ENCODE results near the gene TANC1. TPM values are rescaled to one million over a fixed set of nuclear protein-coding genes. Genes with fewer than 3 reads are reported as not detected.

The TANC1 gene
- total RNA-seq, 1 donor from 2014 or later, result not detected

GRCh38 chr2:159053161-159054031 lies 85.0 kb downstream of the TANC1 start:
- POLR2A ChIA-PET, result no interaction called here
- Mint-ChIP-seq H3K36me3 (ENCODE audit: low read depth) (no peaks in the 10 kb centered on the region), H3K27ac (no peak overlapping the region), H3K27me3 (no peaks in the 10 kb centered on the region), H3K9me3 (no peaks in the 10 kb centered on the region), H3K4me3 (no peak overlapping the region), H3K4me1 (no peaks in the 10 kb centered on the region)
- no peak for ATAC-seq (ENCODE audit: low read depth)
- CTCF ChIA-PET, result no interaction called here
- TF ChIP-seq, protein P1, sequence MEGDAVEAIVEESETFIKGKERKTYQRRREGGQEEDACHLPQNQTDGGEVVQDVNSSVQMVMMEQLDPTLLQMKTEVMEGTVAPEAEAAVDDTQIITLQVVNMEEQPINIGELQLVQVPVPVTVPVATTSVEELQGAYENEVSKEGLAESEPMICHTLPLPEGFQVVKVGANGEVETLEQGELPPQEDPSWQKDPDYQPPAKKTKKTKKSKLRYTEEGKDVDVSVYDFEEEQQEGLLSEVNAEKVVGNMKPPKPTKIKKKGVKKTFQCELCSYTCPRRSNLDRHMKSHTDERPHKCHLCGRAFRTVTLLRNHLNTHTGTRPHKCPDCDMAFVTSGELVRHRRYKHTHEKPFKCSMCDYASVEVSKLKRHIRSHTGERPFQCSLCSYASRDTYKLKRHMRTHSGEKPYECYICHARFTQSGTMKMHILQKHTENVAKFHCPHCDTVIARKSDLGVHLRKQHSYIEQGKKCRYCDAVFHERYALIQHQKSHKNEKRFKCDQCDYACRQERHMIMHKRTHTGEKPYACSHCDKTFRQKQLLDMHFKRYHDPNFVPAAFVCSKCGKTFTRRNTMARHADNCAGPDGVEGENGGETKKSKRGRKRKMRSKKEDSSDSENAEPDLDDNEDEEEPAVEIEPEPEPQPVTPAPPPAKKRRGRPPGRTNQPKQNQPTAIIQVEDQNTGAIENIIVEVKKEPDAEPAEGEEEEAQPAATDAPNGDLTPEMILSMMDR (IDR thresholded peaks at IDR 0.05), result no peak
- no peak for DNase-seq
- intact Hi-C loops (cut with micrococcal nuclease), result no loop called here

GRCh38 chr2:159054032-159054334 lies 85.5 kb downstream of the TANC1 start:
- H3K4me3 Mint-ChIP-seq, result no peak overlapping the region
- no peaks in the 10 kb centered on the region for H3K9me3 Mint-ChIP-seq
- no peak overlapping the region for H3K27ac Mint-ChIP-seq
- ATAC-seq (ENCODE audit: low read depth), result no peak
- no peak for DNase-seq
- POLR2A ChIA-PET, result no interaction called here
- H3K36me3 Mint-ChIP-seq (ENCODE audit: low read depth), result no peaks in the 10 kb centered on the region
- CTCF ChIA-PET, result no interaction called here
- H3K27me3 Mint-ChIP-seq, result no peaks in the 10 kb centered on the region
- intact Hi-C loops (cut with micrococcal nuclease), result no loop called here
- TF ChIP-seq, protein P1 (IDR thresholded peaks at IDR 0.05), result no peak
- H3K4me1 Mint-ChIP-seq, result no peaks in the 10 kb centered on the region

GRCh38 chr2:159054985-159055384 lies 86.5 kb downstream of the TANC1 start:
- ATAC-seq (ENCODE audit: low read depth), result no peak
- H3K36me3 Mint-ChIP-seq (ENCODE audit: low read depth), result no peaks in the 10 kb centered on the region

DNA sequence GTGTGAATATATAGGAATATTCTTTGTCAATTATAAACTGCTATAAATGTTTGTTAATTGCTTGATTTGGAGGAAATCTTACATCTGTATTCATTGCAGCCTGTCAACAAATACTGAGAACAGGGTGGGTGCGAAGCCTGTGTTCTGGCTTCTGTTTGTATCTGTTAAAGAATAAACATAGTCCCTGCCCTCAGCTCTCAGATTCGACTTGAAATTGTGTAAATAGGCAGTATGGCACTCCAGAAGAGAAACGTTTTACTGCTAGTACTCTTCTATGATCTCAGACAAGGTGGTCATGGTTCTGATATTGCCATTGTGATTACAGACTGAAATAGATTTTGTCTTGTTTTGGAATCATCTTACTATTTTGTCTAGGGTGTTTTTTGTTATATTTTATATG lies 92.1 kb downstream of the TANC1 start:
- POLR2A ChIA-PET, result no interaction called here
- Mint-ChIP-seq H3K4me3 (no peak overlapping the region), H3K27ac (no peak overlapping the region), H3K4me1 (no peaks in the 10 kb centered on the region), H3K9me3 (no peaks in the 10 kb centered on the region), H3K36me3 (ENCODE audit: low read depth) (no peaks in the 10 kb centered on the region), H3K27me3 (no peaks in the 10 kb centered on the region)
- intact Hi-C loops (cut with micrococcal nuclease), result no loop called here
- TF ChIP-seq, protein P1 (IDR thresholded peaks at IDR 0.05), result no peak
- CTCF ChIA-PET, result no interaction called here
- DNase-seq, result no peak
- no peak for ATAC-seq (ENCODE audit: low read depth)

More at GRCh38 chr2:159054985-159055384, 86.5 kb downstream of the TANC1 start:
- H3K4me1 Mint-ChIP-seq, result no peaks in the 10 kb centered on the region
- TF ChIP-seq, protein P1 (IDR thresholded peaks at IDR 0.05), result no peak
- no peak overlapping the region for H3K4me3 Mint-ChIP-seq
- H3K9me3 Mint-ChIP-seq, result no peaks in the 10 kb centered on the region
- CTCF ChIA-PET, result no interaction called here
- no peaks in the 10 kb centered on the region for H3K27me3 Mint-ChIP-seq
- H3K27ac Mint-ChIP-seq, result no peak overlapping the region
- POLR2A ChIA-PET, result no interaction called here
- DNase-seq, result no peak
- intact Hi-C loops (cut with micrococcal nuclease), result no loop called here

- H3K9me3 Mint-ChIP-seq, result no peaks in the 10 kb centered on the region
Observed at GRCh38 chr2:159063677-159064076, 95.2 kb downstream of the TANC1 start.

More at GRCh38 chr2:159063677-159064076, 95.2 kb downstream of the TANC1 start:
- POLR2A ChIA-PET, result no interaction called here
- no peaks in the 10 kb centered on the region for H3K27me3 Mint-ChIP-seq
- intact Hi-C loops (cut with micrococcal nuclease), result no loop called here
- H3K4me1 Mint-ChIP-seq, result peaks cover 2% of the 10 kb centered on the region
- DNase-seq (no peak), ATAC-seq (ENCODE audit: low read depth) (no peak)
- H3K27ac Mint-ChIP-seq, result no peak overlapping the region
- no peaks in the 10 kb centered on the region for H3K36me3 Mint-ChIP-seq (ENCODE audit: low read depth)
- no peak overlapping the region for H3K4me3 Mint-ChIP-seq
- CTCF ChIA-PET, result no interaction called here
- TF ChIP-seq, protein P1 (IDR thresholded peaks at IDR 0.05), result no peak

All from activated B cell treated with CpG ODN at 0.5 μM for 24 hours (primary cell).